ENCODE data around the gene PHACTR1.

The PHACTR1 gene

GRCh38 chr6:12804952-12805645 lies 88.5 kb downstream of the PHACTR1 start:
- no peak for DNase-seq

GRCh38 chr6:12806136-12806535 lies 89.6 kb downstream of the PHACTR1 start:
- no peak for DNase-seq

GRCh38 chr6:12806796-12807195 lies 90.2 kb downstream of the PHACTR1 start:
- DNase-seq, result no peak

GRCh38 chr6:12811519-12811918 lies 95.0 kb downstream of the PHACTR1 start:
- DNase-seq, result no peak

GRCh38 chr6:12813321-12813720 lies 96.8 kb downstream of the PHACTR1 start:
- no peak for DNase-seq

GRCh38 chr6:12814015-12814414 lies 97.4 kb downstream of the PHACTR1 start:
- DNase-seq, result no peak

- no peak for DNase-seq
Observed at GRCh38 chr6:12815089-12815488, 98.5 kb downstream of the PHACTR1 start.

- no peak for DNase-seq
Observed at GRCh38 chr6:12815884-12816600, 99.5 kb downstream of the PHACTR1 start.

- DNase-seq, result no peak
Observed at GRCh38 chr6:12818324-12818723, 101.8 kb downstream of the PHACTR1 start.

- DNase-seq, result no peak
Observed at GRCh38 chr6:12823847-12824246, 107.3 kb downstream of the PHACTR1 start.

GRCh38 chr6:12826584-12826983 lies 110.0 kb downstream of the PHACTR1 start:
- DNase-seq, result no peak

- no peak for DNase-seq
Observed at GRCh38 chr6:12827921-12828320, 111.4 kb downstream of the PHACTR1 start.

- DNase-seq, result no peak
Observed at GRCh38 chr6:12832226-12832735, 115.7 kb downstream of the PHACTR1 start.

- no peak for DNase-seq
Observed at GRCh38 chr6:12836009-12836408, 119.4 kb downstream of the PHACTR1 start.

GRCh38 chr6:12841619-12842018 lies 125.1 kb downstream of the PHACTR1 start:
- no peak for DNase-seq

- DNase-seq, result no peak
Observed at GRCh38 chr6:12842114-12842513, 125.5 kb downstream of the PHACTR1 start.

GRCh38 chr6:12842658-12843057 lies 126.1 kb downstream of the PHACTR1 start:
- no peak for DNase-seq

GRCh38 chr6:12844284-12845223 lies 128.0 kb downstream of the PHACTR1 start:
- no peak for DNase-seq

- DNase-seq, result no peak
Observed at GRCh38 chr6:12845224-12846004, 128.8 kb downstream of the PHACTR1 start.

GRCh38 chr6:12848964-12849808 lies 132.6 kb downstream of the PHACTR1 start:
- DNase-seq, result no peak

- no peak for DNase-seq
Observed at GRCh38 chr6:12849809-12850198, 133.2 kb downstream of the PHACTR1 start.

Data from activated gamma-delta T cell treated with Interleukin-2 at 50 U/mL for 16 hours (primary cell).